ENCODE data around the gene AP5Z1.

DNA sequence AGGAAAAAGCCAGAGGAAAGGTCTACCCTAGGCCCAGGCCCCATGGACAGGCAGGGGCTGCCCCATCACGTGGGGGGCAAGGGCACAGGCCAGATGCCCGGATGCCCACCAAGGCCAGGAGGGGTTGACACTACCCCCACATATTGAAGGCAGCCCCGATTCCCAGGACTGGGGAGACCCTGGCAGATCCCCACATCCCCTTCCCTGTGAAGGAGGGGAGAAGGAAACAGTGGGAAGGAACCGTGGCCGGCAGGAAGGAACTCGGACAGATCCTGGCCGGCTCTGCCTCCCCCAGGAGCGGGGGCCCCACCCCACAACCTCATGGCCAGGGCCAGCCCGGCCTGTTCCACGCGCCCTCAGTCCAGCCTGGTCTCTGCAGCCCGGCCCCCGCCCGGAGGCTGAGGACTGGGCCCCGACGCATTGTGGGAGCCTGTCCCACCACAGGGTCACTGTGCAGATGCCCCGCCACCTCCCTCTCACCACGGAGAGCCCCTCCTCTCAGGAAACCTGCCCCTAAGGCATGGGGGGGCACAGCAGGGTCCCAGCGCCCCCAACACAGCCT, 45.1 kb downstream of the AP5Z1 start:
- TF ChIP-seq, protein P1, sequence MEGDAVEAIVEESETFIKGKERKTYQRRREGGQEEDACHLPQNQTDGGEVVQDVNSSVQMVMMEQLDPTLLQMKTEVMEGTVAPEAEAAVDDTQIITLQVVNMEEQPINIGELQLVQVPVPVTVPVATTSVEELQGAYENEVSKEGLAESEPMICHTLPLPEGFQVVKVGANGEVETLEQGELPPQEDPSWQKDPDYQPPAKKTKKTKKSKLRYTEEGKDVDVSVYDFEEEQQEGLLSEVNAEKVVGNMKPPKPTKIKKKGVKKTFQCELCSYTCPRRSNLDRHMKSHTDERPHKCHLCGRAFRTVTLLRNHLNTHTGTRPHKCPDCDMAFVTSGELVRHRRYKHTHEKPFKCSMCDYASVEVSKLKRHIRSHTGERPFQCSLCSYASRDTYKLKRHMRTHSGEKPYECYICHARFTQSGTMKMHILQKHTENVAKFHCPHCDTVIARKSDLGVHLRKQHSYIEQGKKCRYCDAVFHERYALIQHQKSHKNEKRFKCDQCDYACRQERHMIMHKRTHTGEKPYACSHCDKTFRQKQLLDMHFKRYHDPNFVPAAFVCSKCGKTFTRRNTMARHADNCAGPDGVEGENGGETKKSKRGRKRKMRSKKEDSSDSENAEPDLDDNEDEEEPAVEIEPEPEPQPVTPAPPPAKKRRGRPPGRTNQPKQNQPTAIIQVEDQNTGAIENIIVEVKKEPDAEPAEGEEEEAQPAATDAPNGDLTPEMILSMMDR (IDR thresholded peaks at IDR 0.05) = no peak
- no peak for TF ChIP-seq ZFX (IDR thresholded peaks at IDR 0.05; ENCODE audit: borderline replicate concordance)
